Osteoblast (primary cell): ENCODE measurements around the gene GLDN. TPM values are rescaled to one million over a fixed set of nuclear protein-coding genes. Genes with fewer than 3 reads are reported as not detected.

ENCODE experiments used
- DNase-seq: peaks from one replicate; pipeline ENCODE4 v3.0.0; 2011; ENCODE audit warnings: low spot score, mixed read lengths; ENCODE audit not compliant: insufficient read length; ENCODE audit errors: missing footprints
- H2AFZ ChIP-seq: 2 replicates; pipeline ENCODE4 v1.6.0; 2011; ENCODE audit warnings: mild to moderate bottlenecking, low read length
- H3K27ac ChIP-seq: 2 replicates; pipeline ENCODE4 v1.5.1; 2011; ENCODE audit warnings: mild to moderate bottlenecking, low read depth, low read length, moderate library complexity
- H3K27me3 ChIP-seq: 2 replicates; pipeline ENCODE4 v1.6.0; 2012; ENCODE audit warnings: mild to moderate bottlenecking, control low read depth, inconsistent platforms, low read length, moderate library complexity; ENCODE audit not compliant: insufficient read depth
- H3K36me3 ChIP-seq: 2 replicates; pipeline ENCODE4 v1.5.1; 2011; ENCODE audit warnings: mild to moderate bottlenecking, low read length, control low read depth, moderate library complexity; ENCODE audit not compliant: insufficient read depth
- H3K4me1 ChIP-seq: 2 replicates; pipeline ENCODE4 v1.5.1; 2011; ENCODE audit warnings: mild to moderate bottlenecking, low read length, control low read depth, moderate library complexity; ENCODE audit not compliant: insufficient read depth
- H3K4me2 ChIP-seq: 2 replicates; pipeline ENCODE4 v1.6.0; 2011; ENCODE audit warnings: mild to moderate bottlenecking, low read length; ENCODE audit not compliant: insufficient read depth
- H3K4me3 ChIP-seq: fragments of 200-600 bp; sonication (generic); 3 replicates; pipeline ENCODE4 v1.5.1; 2012; ENCODE audit warnings: mild to moderate bottlenecking, low read length, inconsistent platforms; ENCODE audit not compliant: insufficient read depth
- H3K79me2 ChIP-seq: 2 replicates; pipeline ENCODE4 v1.6.0; 2012; ENCODE audit warnings: mild to moderate bottlenecking, low read length, control low read depth, inconsistent platforms; ENCODE audit not compliant: insufficient read depth
- H3K9me3 ChIP-seq: 2 replicates; pipeline ENCODE4 v1.5.1; 2011; ENCODE audit warnings: low read depth, low read length, control low read depth
- H4K20me1 ChIP-seq: 2 replicates; pipeline ENCODE4 v1.6.0; 2012; ENCODE audit warnings: mild to moderate bottlenecking, low read length, control low read depth; ENCODE audit not compliant: insufficient read depth
- CTCF ChIP-seq: IDR thresholded peaks from 2 replicates; pipeline ENCODE4 v1.5.1; 2011; ENCODE audit warnings: mild to moderate bottlenecking, low read depth, low read length, moderate library complexity; ENCODE audit errors: extremely low read depth
- total RNA-seq: library from RNA; depleted of rRNA; stranded (reverse); fragments of >200 nt; gene quantifications from 2 replicates; pipeline ENCODE4 v1.2.3, GENCODE V29; 2012

Gene GLDN
- total RNA-seq, 1 donor = 1.1 TPM

GRCh38 chr15:51386960-51387698 lies 45.7 kb downstream of the GLDN start:
- no peak overlapping the region for H3K4me2 ChIP-seq
- TF ChIP-seq CTCF = no peak
- no peaks in the 10 kb centered on the region for H3K4me1 ChIP-seq
- H4K20me1 ChIP-seq = no peaks in the 10 kb centered on the region
- no peak for DNase-seq
- H3K27me3 ChIP-seq = no peaks in the 10 kb centered on the region
- no peaks in the 10 kb centered on the region for H3K9me3 ChIP-seq
- H3K36me3 ChIP-seq = no peaks in the 10 kb centered on the region
- no peaks in the 10 kb centered on the region for H3K79me2 ChIP-seq
- no peak overlapping the region for H2AFZ ChIP-seq
- H3K27ac ChIP-seq = no peak overlapping the region
- no peak overlapping the region for H3K4me3 ChIP-seq

GRCh38 chr15:51387699-51388041 lies 46.2 kb downstream of the GLDN start:
- Histone ChIP-seq H3K9me3 (no peaks in the 10 kb centered on the region), H3K27ac (no peak overlapping the region), H3K4me2 (no peak overlapping the region), H3K27me3 (no peaks in the 10 kb centered on the region), H2AFZ (no peak overlapping the region), H3K4me3 (no peak overlapping the region), H3K36me3 (no peaks in the 10 kb centered on the region), H4K20me1 (no peaks in the 10 kb centered on the region), H3K4me1 (no peaks in the 10 kb centered on the region), H3K79me2 (no peaks in the 10 kb centered on the region)
- DNase-seq = no peak
- TF ChIP-seq CTCF = no peak

- no peak for TF ChIP-seq CTCF
- no peaks in the 10 kb centered on the region for H4K20me1 ChIP-seq
- no peak overlapping the region for H3K27ac ChIP-seq
- no peak for DNase-seq
- H3K9me3 ChIP-seq = no peaks in the 10 kb centered on the region
- H3K36me3 ChIP-seq = no peaks in the 10 kb centered on the region
- H3K79me2 ChIP-seq = no peaks in the 10 kb centered on the region
- H3K27me3 ChIP-seq = no peaks in the 10 kb centered on the region
- H2AFZ ChIP-seq = no peak overlapping the region
- no peaks in the 10 kb centered on the region for H3K4me1 ChIP-seq
- no peak overlapping the region for H3K4me3 ChIP-seq
- H3K4me2 ChIP-seq = no peak overlapping the region
These were observed 47.3 kb downstream of the GLDN start for GRCh38 chr15:51388726-51389125.

- no peaks in the 10 kb centered on the region for H3K4me1 ChIP-seq
- H2AFZ ChIP-seq = no peak overlapping the region
- no peaks in the 10 kb centered on the region for H4K20me1 ChIP-seq
- no peaks in the 10 kb centered on the region for H3K79me2 ChIP-seq
- no peak overlapping the region for H3K4me2 ChIP-seq
- H3K27me3 ChIP-seq = no peaks in the 10 kb centered on the region
- DNase-seq = no peak
- TF ChIP-seq CTCF = no peak
- H3K36me3 ChIP-seq = no peaks in the 10 kb centered on the region
- H3K9me3 ChIP-seq = no peaks in the 10 kb centered on the region
- no peak overlapping the region for H3K4me3 ChIP-seq
- H3K27ac ChIP-seq = no peak overlapping the region
These were observed 48.9 kb downstream of the GLDN start for GRCh38 chr15:51390241-51390965.
